ENCODE results near the gene TMEM131.

- TF ChIP-seq POLR2A (IDR thresholded peaks at IDR 0.05) = no peak
- TF ChIP-seq, protein P1, sequence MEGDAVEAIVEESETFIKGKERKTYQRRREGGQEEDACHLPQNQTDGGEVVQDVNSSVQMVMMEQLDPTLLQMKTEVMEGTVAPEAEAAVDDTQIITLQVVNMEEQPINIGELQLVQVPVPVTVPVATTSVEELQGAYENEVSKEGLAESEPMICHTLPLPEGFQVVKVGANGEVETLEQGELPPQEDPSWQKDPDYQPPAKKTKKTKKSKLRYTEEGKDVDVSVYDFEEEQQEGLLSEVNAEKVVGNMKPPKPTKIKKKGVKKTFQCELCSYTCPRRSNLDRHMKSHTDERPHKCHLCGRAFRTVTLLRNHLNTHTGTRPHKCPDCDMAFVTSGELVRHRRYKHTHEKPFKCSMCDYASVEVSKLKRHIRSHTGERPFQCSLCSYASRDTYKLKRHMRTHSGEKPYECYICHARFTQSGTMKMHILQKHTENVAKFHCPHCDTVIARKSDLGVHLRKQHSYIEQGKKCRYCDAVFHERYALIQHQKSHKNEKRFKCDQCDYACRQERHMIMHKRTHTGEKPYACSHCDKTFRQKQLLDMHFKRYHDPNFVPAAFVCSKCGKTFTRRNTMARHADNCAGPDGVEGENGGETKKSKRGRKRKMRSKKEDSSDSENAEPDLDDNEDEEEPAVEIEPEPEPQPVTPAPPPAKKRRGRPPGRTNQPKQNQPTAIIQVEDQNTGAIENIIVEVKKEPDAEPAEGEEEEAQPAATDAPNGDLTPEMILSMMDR (IDR thresholded peaks at IDR 0.05 in 4 of 5, conservative IDR thresholded peaks at IDR 0.05 in 1 of 5) = no peak
These were observed 29.1 kb downstream of the TMEM131 start for GRCh38 chr2:97966545-97967215.
